ENCODE data around the gene TUBB2A. TPM values are rescaled to one million over a fixed set of nuclear protein-coding genes. Genes with fewer than 3 reads are reported as not detected.
"Not testable (repeated sequence)": the region's sequence is repeated elsewhere in the genome, so short reads cannot be mapped to it uniquely, and the experiment has no call there.

Gene TUBB2A
- total and polyA plus RNA-seq, 2 of the 8 experiments (the other 6 are each of a cell fraction or from before 2014, with no cell fraction given), result 315 to 330 TPM

DNA sequence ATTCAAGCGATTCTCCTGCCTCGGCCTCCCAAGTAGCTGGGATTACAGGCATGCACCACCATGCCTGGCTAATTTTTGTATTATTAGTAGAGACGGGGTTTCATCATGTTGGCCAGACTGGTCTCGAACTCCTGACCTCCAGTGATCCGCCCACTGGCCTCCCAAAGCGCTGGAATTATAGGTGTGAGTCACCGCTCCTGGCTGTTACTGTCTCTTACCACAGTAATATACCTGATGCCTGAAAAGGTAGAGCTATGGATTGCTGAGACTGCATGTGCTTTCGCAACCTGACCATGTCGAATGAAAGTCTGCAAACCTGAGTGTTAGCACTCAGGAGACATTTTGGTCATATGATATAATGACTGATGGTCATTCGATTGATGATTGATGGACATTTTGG lies 31.8 kb upstream of the TUBB2A start:
- not testable (repeated sequence) for H3K9me3 ChIP-seq (ENCODE audit: insufficient read depth in 2 of 2, low read depth in 1 of 2, low read length in 1 of 2); H2BK15ac ChIP-seq (ENCODE audit: low read length); H4K20me1 ChIP-seq (replicated peaks in 1 of 2; ENCODE audit: control insufficient read depth in 1 of 2, insufficient read depth in 2 of 2, low read length in 2 of 2); H4K91ac ChIP-seq (replicated peaks; ENCODE audit: insufficient read length, low read length); H3K18ac ChIP-seq (ENCODE audit: extremely low read depth, low read length); DNase-seq (ENCODE audit: low read depth in 1 of 2, low spot score in 2 of 2); H4K8ac ChIP-seq (ENCODE audit: extremely low read depth, insufficient read depth, low read length); H3K4me3 ChIP-seq (ENCODE audit: extremely low read depth in 1 of 4, insufficient read depth in 2 of 4, low read depth in 3 of 4, low read length in 4 of 4); H3K79me1 ChIP-seq (ENCODE audit: low read depth, low read length); FAIRE-seq; H2BK12ac ChIP-seq (ENCODE audit: low read depth, low read length); H3K14ac ChIP-seq (ENCODE audit: insufficient read length); H3K9ac ChIP-seq (replicated peaks in 1 of 4; ENCODE audit: extremely low read depth in 1 of 4, low read depth in 3 of 4, low read length in 3 of 4); H3K23me2 ChIP-seq (ENCODE audit: low read depth, low read length); H3K27me3 ChIP-seq (replicated peaks in 1 of 4; ENCODE audit: control insufficient read depth in 3 of 4, extremely low read depth in 1 of 4, insufficient read depth in 3 of 4, low read length in 3 of 4); H4K5ac ChIP-seq (ENCODE audit: insufficient read length, low read depth, low read length); H2BK5ac ChIP-seq (ENCODE audit: low read depth, low read length); H3K36me3 ChIP-seq (ENCODE audit: control insufficient read depth in 2 of 4, insufficient read depth in 4 of 4, low read length in 3 of 4); H2BK20ac ChIP-seq (ENCODE audit: low read length); H3K4me1 ChIP-seq (replicated peaks in 1 of 4; ENCODE audit: control insufficient read depth in 3 of 4, insufficient read depth in 4 of 4, low read length in 3 of 4); H3K4ac ChIP-seq (replicated peaks; ENCODE audit: insufficient read length, low read depth, low read length); H3K23ac ChIP-seq (ENCODE audit: insufficient read length); H2AFZ ChIP-seq (ENCODE audit: low read length); H2BK120ac ChIP-seq (replicated peaks; ENCODE audit: low read depth, low read length); H3K56ac ChIP-seq (replicated peaks; ENCODE audit: insufficient read length, low read depth, low read length); H3K79me2 ChIP-seq (ENCODE audit: control insufficient read depth in 1 of 2, insufficient read depth in 2 of 2, low read length in 2 of 2); H2AK5ac ChIP-seq (ENCODE audit: low read depth, low read length); H3K27ac ChIP-seq (ENCODE audit: low read depth, low read length); H3K4me2 ChIP-seq (ENCODE audit: insufficient read depth in 1 of 2, low read depth in 2 of 2, low read length in 2 of 2)
- WGBS, 2 experiments (ENCODE audit: extremely low coverage in 1 of 2, insufficient coverage in 1 of 2, insufficient read length in 1 of 2, insufficient replicate concordance in 2 of 2, low coverage in 1 of 2, low lambda C conversion rate in 2 of 2, missing lambda C conversion rate in 1 of 2), result 93% methylated on average over 10 of the region's 10 CpGs; no CpG with 5 or more reads in 1 of the 2 experiments
- ChIA-PET POLR2A (ENCODE audit: partially characterized antibody) (interaction anchor here (2.4 to 3.5 kb wide), 2 partner anchors 23 to 40 kb away, joined by 5 to 18 read pairs; no protein-coding TSS in a partner anchor), CTCF (ENCODE audit: partially characterized antibody) (interaction anchor here (1.4 to 2.7 kb wide), 3 partner anchors 11 to 27 kb away, joined by 4 to 5 read pairs (median 4); no protein-coding TSS in a partner anchor)
